Tibial nerve (tissue), 4 donors: ENCODE measurements around the gene SDSL. TPM values are rescaled to one million over a fixed set of nuclear protein-coding genes. Genes with fewer than 3 reads are reported as not detected.

Source experiments
- DNase-seq, 2 donors: peaks; one replicate each; pipeline ENCODE4 v3.0.0-alpha.2; 2019; ENCODE audit warnings: low spot score in 2 of 2
- H3K27ac ChIP-seq, 4 donors: fragments of 200-600 bp; sonication (generic) in 3 of 4; one replicate each; pipeline ENCODE4 v1.5.1; 2017 to 2019; ENCODE audit warnings: mild to moderate bottlenecking in 1 of 4
- H3K27me3 ChIP-seq, 2 donors: fragments of 200-600 bp; sonication (generic) in 1 of 2; one replicate each; pipeline versions ENCODE4 v1.5.1 to v1.6.0; 2017 to 2019
- H3K36me3 ChIP-seq, 3 donors: fragments of 200-600 bp; sonication (generic); one replicate each; pipeline ENCODE4 v1.5.1; 2018 to 2019
- H3K4me1 ChIP-seq, 4 donors: fragments of 200-600 bp; sonication (generic) in 3 of 4; one replicate each; pipeline ENCODE4 v1.5.1; 2017 to 2019
- H3K4me3 ChIP-seq, 4 donors: fragments of 200-600 bp; sonication (generic) in 3 of 4; one replicate each; pipeline ENCODE4 v1.5.1; 2017 to 2019; ENCODE audit warnings: mild to moderate bottlenecking in 1 of 4, moderate library complexity in 1 of 4
- H3K9me3 ChIP-seq, 4 donors: fragments of 200-600 bp; sonication (generic) in 3 of 4; one replicate each; pipeline ENCODE4 v1.5.1; 2017 to 2019
- EP300 ChIP-seq, 2 donors: sonication (generic); formaldehyde crosslinking; IDR thresholded peaks; one replicate each; pipeline ENCODE4 v1.6.1; 2017; ENCODE audit warnings: antibody characterized with exemption in 2 of 2, mild to moderate bottlenecking in 1 of 2
- POLR2A ChIP-seq, 2 donors: fragments of 450-650 bp; IDR thresholded peaks; one replicate each; pipeline ENCODE4 v1.6.1; 2017; ENCODE audit warnings: antibody characterized with exemption in 2 of 2, mild to moderate bottlenecking in 2 of 2, moderate library complexity in 2 of 2
- WGBS, 2 donors: methylation state at CpG; one replicate each; pipeline ENCODE4 v1.1.5; 2018; 5-methylcytosine and 5-hydroxymethylcytosine counted together
- total RNA-seq, 4 donors: library from RNA; depleted of rRNA; stranded (reverse); fragments of >200 nt; gene quantifications; one replicate each; pipeline ENCODE4 v1.1.0, GENCODE V29; 2016
- TF ChIP-seq, protein P1 (sequence below), 5 experiments: fragments of 200-600 bp in 3 of 5; fragments of 450-650 bp in 2 of 5; sonication (generic) in 3 of 5; IDR thresholded peaks; one replicate each; pipeline ENCODE4 v1.5.1; 2016 to 2019; ENCODE audit warnings: antibody characterized with exemption in 5 of 5, mild to moderate bottlenecking in 3 of 5, moderate library complexity in 2 of 5

SDSL gene
- total RNA-seq, 4 donors from 2014 or later, result 1.9 to 3.0 (median 2.3) TPM

DNA sequence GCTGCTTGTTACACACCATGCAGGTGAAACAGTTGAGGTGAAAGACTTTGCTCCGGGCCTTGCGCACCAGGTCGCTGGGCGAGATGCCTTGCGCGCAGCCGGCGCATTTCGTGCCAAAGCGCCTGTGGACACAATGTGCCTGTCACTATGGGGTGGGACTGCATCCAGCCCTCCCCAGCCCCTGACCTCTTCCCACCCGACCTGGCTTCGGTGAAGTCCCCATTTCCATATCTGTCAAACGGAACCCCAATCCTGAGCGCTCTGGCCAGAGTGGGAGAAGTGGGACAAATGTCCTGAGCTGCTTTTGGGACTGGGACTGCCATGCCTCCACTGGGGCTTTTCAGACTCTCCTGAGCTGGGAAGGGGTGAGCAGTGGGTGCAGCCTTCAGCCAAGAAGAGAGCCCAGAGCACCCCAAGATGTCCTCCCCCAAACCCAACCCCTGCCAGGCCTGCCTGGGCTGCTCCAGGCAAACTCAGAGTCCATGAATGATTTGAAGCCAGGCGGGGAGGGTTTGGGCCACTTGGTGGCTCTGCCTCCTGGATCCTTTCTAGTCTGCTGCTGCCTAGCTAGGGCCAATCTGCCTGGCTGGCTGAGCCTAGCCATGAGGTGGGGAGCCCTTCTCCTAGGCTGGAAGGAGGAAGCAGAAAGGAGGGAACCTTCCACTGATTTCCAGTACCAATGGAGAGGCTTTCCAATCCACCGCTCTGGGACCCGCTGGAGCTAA lies 47.2 kb downstream of the SDSL start:
- Histone ChIP-seq H3K9me3 (no peaks in the 10 kb centered on the region), H3K36me3 (no peaks in the 10 kb centered on the region), H3K4me1 (peaks cover 0 to 70% (median 16%) of the 10 kb centered on the region in 4 donors), H3K27ac (no peak overlapping the region), H3K27me3 (peaks cover 0 to 100% of the 10 kb centered on the region in 2 donors), H3K4me3 (no peak overlapping the region)
- no peak for DNase-seq
- TF ChIP-seq POLR2A (IDR thresholded peaks at IDR 0.05) (no peak), EP300 (IDR thresholded peaks at IDR 0.05) (no peak)
- TF ChIP-seq, protein P1, sequence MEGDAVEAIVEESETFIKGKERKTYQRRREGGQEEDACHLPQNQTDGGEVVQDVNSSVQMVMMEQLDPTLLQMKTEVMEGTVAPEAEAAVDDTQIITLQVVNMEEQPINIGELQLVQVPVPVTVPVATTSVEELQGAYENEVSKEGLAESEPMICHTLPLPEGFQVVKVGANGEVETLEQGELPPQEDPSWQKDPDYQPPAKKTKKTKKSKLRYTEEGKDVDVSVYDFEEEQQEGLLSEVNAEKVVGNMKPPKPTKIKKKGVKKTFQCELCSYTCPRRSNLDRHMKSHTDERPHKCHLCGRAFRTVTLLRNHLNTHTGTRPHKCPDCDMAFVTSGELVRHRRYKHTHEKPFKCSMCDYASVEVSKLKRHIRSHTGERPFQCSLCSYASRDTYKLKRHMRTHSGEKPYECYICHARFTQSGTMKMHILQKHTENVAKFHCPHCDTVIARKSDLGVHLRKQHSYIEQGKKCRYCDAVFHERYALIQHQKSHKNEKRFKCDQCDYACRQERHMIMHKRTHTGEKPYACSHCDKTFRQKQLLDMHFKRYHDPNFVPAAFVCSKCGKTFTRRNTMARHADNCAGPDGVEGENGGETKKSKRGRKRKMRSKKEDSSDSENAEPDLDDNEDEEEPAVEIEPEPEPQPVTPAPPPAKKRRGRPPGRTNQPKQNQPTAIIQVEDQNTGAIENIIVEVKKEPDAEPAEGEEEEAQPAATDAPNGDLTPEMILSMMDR (IDR thresholded peaks at IDR 0.05), result no peak
- 3 to 6% methylated on average over 6 to 17 of the region's 17 CpGs for WGBS, 2 donors

DNA sequence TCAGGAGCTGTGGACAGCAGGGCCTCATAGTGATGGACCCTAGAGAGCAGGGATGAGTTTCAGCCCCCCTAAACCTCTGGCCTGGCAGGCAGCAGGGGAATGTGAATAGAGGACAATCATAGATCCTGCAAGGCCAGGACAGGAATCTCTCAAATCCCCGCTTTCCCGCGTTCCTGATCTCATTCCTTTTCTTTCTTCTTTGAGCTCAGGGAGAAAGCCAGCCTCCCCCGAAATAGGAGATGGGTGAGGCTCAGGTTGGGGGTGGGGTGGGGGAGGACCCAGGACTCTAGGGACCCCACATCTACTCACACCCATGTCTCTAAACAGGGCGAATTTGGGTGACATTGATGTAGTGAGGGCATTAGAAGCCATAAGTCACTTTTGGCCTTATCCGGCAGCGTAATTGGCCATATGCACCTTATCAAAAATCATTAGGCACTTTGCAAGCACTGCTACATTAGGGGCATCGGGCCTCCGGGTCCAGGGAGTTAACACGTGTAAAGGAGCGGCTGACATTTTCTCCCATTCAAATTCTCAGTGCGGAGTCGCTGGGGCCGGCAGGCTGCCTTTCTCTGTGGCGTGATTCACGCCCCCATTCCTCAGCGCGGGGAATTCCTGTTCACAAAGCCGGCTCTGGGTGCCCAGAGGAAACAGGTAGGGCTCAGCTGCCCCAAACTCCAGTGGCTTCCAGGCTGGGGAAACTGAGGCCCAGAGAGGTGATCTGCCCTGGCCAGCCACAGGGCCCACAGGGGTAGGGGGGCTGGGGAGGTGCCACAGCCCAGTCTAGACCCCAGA lies 48.0 kb downstream of the SDSL start:
- no peak for DNase-seq

DNA sequence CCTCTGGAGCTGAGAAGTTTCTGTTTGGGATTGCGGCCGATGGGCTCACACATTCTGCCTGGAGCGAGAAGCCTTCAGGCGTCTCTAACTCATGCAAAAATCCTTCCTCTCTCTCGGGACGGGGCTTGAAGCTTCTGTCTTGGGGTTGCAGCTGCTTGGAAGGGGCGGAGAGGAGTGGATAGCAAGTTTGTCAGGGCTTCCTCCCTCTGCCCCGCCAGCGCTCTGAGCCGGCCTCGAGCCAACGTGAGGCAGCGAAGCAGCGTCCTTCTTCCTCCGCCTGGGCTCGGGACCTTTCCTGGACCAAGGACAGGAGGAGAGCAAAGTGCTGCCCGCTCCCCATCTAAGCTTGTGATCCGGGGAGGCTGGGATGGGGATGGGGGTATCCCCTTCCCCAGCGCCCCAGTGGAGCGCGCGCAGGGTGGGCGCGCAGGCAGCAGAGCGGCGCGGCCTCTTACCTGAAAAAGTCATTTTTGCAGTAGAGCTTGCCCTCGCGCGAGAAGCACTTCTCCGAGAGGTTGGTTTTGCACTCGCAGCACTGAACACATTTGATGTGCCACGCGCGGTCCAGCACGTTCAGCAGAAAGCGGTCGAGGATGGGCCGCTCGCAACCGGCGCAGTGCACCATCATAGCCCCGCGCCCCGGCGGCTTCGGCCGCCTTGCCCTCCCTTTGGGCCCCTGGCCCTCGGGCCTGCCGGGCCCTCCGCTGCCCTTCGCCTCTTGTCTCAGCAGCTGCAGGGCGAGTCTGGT lies 48.9 kb downstream of the SDSL start:
- H3K27ac ChIP-seq, result no peak overlapping the region
- H3K9me3 ChIP-seq, result no peaks in the 10 kb centered on the region
- no peaks in the 10 kb centered on the region for H3K36me3 ChIP-seq
- H3K4me1 ChIP-seq, result peaks cover 0 to 61% (median 9%) of the 10 kb centered on the region in 4 donors
- DNase-seq, result no peak
- 0 to 2% methylated on average over 26 to 52 of the region's 53 CpGs for WGBS, 2 donors
- TF ChIP-seq, protein P1 (IDR thresholded peaks at IDR 0.05), result no peak
- TF ChIP-seq EP300 (IDR thresholded peaks at IDR 0.05), result no peak
- no peak for TF ChIP-seq POLR2A (IDR thresholded peaks at IDR 0.05)
- H3K4me3 ChIP-seq, result no peak overlapping the region
- H3K27me3 ChIP-seq, result peaks cover 0 to 100% of the 10 kb centered on the region in 2 donors

More for the DNA sequence above, 48.0 kb downstream of the SDSL start:
- H3K4me1 ChIP-seq, result peaks cover 0 to 63% (median 12%) of the 10 kb centered on the region in 4 donors
- TF ChIP-seq EP300 (IDR thresholded peaks at IDR 0.05), result no peak
- TF ChIP-seq, protein P1 (IDR thresholded peaks at IDR 0.05), result no peak
- TF ChIP-seq POLR2A (IDR thresholded peaks at IDR 0.05), result no peak
- 4% methylated on average over 18 to 19 of the region's 19 CpGs for WGBS, 2 donors
- H3K4me3 ChIP-seq, result no peak overlapping the region
- no peaks in the 10 kb centered on the region for H3K9me3 ChIP-seq
- no peaks in the 10 kb centered on the region for H3K36me3 ChIP-seq
- peaks cover 0 to 100% of the 10 kb centered on the region in 2 donors for H3K27me3 ChIP-seq
- H3K27ac ChIP-seq, result no peak overlapping the region

DNA sequence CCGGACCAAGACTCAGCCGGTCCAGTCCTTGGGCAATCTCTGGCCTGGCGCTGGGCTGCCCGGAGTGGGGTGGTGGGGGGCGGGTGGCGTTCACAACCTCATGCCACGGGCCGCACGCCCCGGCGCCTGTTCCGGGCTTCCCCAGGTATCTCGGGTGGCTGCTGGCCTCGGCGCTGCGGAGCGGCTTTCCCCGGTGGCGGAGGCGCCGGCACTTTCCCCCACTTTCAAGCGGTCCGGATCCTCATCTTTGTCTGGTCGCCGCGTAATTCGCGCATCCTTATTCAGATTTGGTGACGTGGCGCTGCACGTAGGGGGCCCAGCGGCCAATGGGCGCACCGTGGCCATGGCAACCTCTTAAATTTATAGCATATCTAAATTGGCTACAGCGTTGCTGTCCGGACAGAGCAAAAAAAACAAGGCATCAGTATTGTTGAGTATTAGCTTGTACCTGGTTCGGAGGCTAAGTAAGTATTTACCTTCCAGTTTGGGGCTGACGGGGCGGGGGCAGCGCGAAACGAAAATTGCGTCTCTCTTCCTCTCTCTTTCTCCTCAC lies 49.5 kb downstream of the SDSL start, which contains the start of gene LHX5:
LHX5 (minus strand) TSS at position 253 of the 553 bp plus-strand sequence. CDS start 373 bp downstream, outside the sequence.
- TF ChIP-seq EP300 (IDR thresholded peaks at IDR 0.05), result no peak
- TF ChIP-seq, protein P1 (IDR thresholded peaks at IDR 0.05), result no peak
- no peak for TF ChIP-seq POLR2A (IDR thresholded peaks at IDR 0.05)
- Histone ChIP-seq H3K27me3 (peaks cover 0 to 100% of the 10 kb centered on the region in 2 donors), H3K36me3 (no peaks in the 10 kb centered on the region)

More for the DNA sequence above, 49.5 kb downstream of the SDSL start, which contains the start of gene LHX5:
- Histone ChIP-seq H3K4me3 (no peak within 1 kb of the TSS), H3K4me1 (peaks cover 0 to 59% (median 9%) of the 10 kb centered on the region in 4 donors), H3K27ac (no peak within 1 kb of the TSS), H3K9me3 (no peaks in the 10 kb centered on the region)
- DNase-seq, result no peak
- 1% methylated on average over 37 to 42 of the region's 43 CpGs for WGBS, 2 donors
